Fibroblast of lung (primary cell): ENCODE results near the gene PRAMEF14.
"Not testable (repeated sequence)": the region's sequence is repeated elsewhere in the genome, so short reads cannot be mapped to it uniquely, and the experiment has no call there.

ENCODE experiments used
- EZH2 ChIP-seq: IDR thresholded peaks from 2 replicates; pipeline ENCODE4 v1.5.1; 2012; ENCODE audit warnings: low read length, control low read depth, mild to moderate bottlenecking; ENCODE audit errors: missing control alignments
- TF ChIP-seq, protein P1 (sequence below), 2 donors: IDR thresholded peaks in 1 of 2; conservative IDR thresholded peaks in 1 of 2; 1 replicate in 1 of 2; 2 replicates in 1 of 2; pipeline ENCODE4 v1.5.1; 2011 to 2012; ENCODE audit warnings: low read length in 2 of 2, control low read depth in 1 of 2, inconsistent platforms in 1 of 2, low read depth in 1 of 2, mild to moderate bottlenecking in 1 of 2

GRCh38 chr1:13342496-13342895, 4.4 kb downstream of the PRAMEF14 start:
- TF ChIP-seq, protein P1, sequence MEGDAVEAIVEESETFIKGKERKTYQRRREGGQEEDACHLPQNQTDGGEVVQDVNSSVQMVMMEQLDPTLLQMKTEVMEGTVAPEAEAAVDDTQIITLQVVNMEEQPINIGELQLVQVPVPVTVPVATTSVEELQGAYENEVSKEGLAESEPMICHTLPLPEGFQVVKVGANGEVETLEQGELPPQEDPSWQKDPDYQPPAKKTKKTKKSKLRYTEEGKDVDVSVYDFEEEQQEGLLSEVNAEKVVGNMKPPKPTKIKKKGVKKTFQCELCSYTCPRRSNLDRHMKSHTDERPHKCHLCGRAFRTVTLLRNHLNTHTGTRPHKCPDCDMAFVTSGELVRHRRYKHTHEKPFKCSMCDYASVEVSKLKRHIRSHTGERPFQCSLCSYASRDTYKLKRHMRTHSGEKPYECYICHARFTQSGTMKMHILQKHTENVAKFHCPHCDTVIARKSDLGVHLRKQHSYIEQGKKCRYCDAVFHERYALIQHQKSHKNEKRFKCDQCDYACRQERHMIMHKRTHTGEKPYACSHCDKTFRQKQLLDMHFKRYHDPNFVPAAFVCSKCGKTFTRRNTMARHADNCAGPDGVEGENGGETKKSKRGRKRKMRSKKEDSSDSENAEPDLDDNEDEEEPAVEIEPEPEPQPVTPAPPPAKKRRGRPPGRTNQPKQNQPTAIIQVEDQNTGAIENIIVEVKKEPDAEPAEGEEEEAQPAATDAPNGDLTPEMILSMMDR (conservative IDR thresholded peaks at IDR 0.05 in 1 of 2, IDR thresholded peaks at IDR 0.05 in 1 of 2; ENCODE audit: low read depth in 1 of 2, low read length in 2 of 2) = not testable (repeated sequence)
- not testable (repeated sequence) for TF ChIP-seq EZH2
